Inflammatory macrophage treated with lipopolysaccharide for 1 hour (primary cell): ENCODE data around the gene CD69.

Source experiments
- DNase-seq, 2 donors: peaks; one replicate each; pipeline ENCODE4 v3.0.0-alpha.2; 2020 to 2022

CD69 gene

GRCh38 chr12:9760699-9761418, at the start of gene CD69:
CD69 (minus strand) TSS chr12:9760901; CDS start chr12:9760820, 81 bp downstream.
- peak; percentile 74 to 83 for DNase-seq

- DNase-seq, result peak; percentile 28
These were observed 49.2 kb upstream of the CD69 start for GRCh38 chr12:9809866-9810265.

- DNase-seq, result no peak
These were observed 48.6 kb upstream of the CD69 start for GRCh38 chr12:9809338-9809737.

- peak; percentile 42 to 53 for DNase-seq
These were observed 47.8 kb upstream of the CD69 start for GRCh38 chr12:9808504-9808903.

- no peak for DNase-seq
These were observed 46.0 kb upstream of the CD69 start for GRCh38 chr12:9806714-9807113.

- no peak for DNase-seq
These were observed 45.2 kb upstream of the CD69 start for GRCh38 chr12:9805883-9806282.

- no peak for DNase-seq
These were observed 39.3 kb upstream of the CD69 start for GRCh38 chr12:9799961-9800360.

- DNase-seq, result peak; percentile 55 to 56
These were observed 37.3 kb upstream of the CD69 start for GRCh38 chr12:9797722-9798619.

- no peak for DNase-seq
These were observed 36.3 kb upstream of the CD69 start for GRCh38 chr12:9796971-9797370.

- no peak for DNase-seq
These were observed 35.6 kb upstream of the CD69 start for GRCh38 chr12:9796346-9796745.

- DNase-seq, result no peak
These were observed 35.2 kb upstream of the CD69 start for GRCh38 chr12:9795945-9796344.

- no peak for DNase-seq
These were observed 33.9 kb upstream of the CD69 start for GRCh38 chr12:9794484-9795093.

- DNase-seq, result peak; percentile 84 to 86
These were observed 33.2 kb upstream of the CD69 start for GRCh38 chr12:9793779-9794395.

- no peak for DNase-seq
These were observed 32.4 kb upstream of the CD69 start for GRCh38 chr12:9792961-9793617.

GRCh38 chr12:9792185-9792900, 31.6 kb upstream of the CD69 start:
- no peak for DNase-seq

- DNase-seq, result no peak
These were observed 26.3 kb upstream of the CD69 start for GRCh38 chr12:9786726-9787717.

GRCh38 chr12:9784816-9785215, 24.1 kb upstream of the CD69 start:
- no peak for DNase-seq

- no peak for DNase-seq
These were observed 23.6 kb upstream of the CD69 start for GRCh38 chr12:9784326-9784725.

GRCh38 chr12:9782547-9783382, 22.1 kb upstream of the CD69 start:
- DNase-seq, result no peak

- DNase-seq, result no peak
These were observed 20.7 kb upstream of the CD69 start for GRCh38 chr12:9781360-9781759.
